Skeletal muscle tissue (tissue), 4 donors: ENCODE results near the gene PHF5A. TPM values are rescaled to one million over a fixed set of nuclear protein-coding genes. Genes with fewer than 3 reads are reported as not detected.
A peak's percentile ranks its signal among the peaks of the same experiment; 100 is the strongest.

ENCODE experiments used
- H3K27ac ChIP-seq: one replicate; pipeline ENCODE4 v1.7.0; 2013; ENCODE audit warnings: mild to moderate bottlenecking, low read depth, low read length, inconsistent platforms
- H3K27me3 ChIP-seq, 3 donors: one replicate each; pipeline ENCODE4 v1.7.0; 2013; ENCODE audit warnings: low read length in 3 of 3; ENCODE audit not compliant: control insufficient read depth in 3 of 3, insufficient read depth in 3 of 3
- H3K36me3 ChIP-seq, 3 donors: one replicate each; pipeline ENCODE4 v1.7.0; 2013; ENCODE audit warnings: low read length in 3 of 3; ENCODE audit not compliant: control insufficient read depth in 3 of 3, insufficient read depth in 3 of 3
- H3K4me1 ChIP-seq, 3 donors: one replicate each; pipeline ENCODE4 v1.7.0; 2013; ENCODE audit warnings: low read length in 3 of 3, mild to moderate bottlenecking in 3 of 3; ENCODE audit not compliant: control insufficient read depth in 3 of 3, insufficient read depth in 3 of 3
- H3K4me3 ChIP-seq, 3 donors: one replicate each; pipeline ENCODE4 v1.7.0; 2013; ENCODE audit warnings: low read length in 3 of 3
- H3K9ac ChIP-seq, 3 donors: one replicate each; pipeline ENCODE4 v1.7.0; 2013; ENCODE audit warnings: low read length in 3 of 3, mild to moderate bottlenecking in 3 of 3, moderate library complexity in 2 of 3, low read depth in 1 of 3
- H3K9me3 ChIP-seq, 3 donors: one replicate each; pipeline ENCODE4 v1.7.0; 2013; ENCODE audit warnings: low read length in 3 of 3; ENCODE audit not compliant: control insufficient read depth in 3 of 3
- total RNA-seq: library from RNA; depleted of rRNA; stranded (reverse); fragments of >200 nt; gene quantifications from one replicate; pipeline ENCODE4 v1.2.3, GENCODE V29; 2014
- donor health status: Osteomylitis.

PHF5A gene
- total RNA-seq, 1 donor from 2014 or later: 43.8 TPM

DNA sequence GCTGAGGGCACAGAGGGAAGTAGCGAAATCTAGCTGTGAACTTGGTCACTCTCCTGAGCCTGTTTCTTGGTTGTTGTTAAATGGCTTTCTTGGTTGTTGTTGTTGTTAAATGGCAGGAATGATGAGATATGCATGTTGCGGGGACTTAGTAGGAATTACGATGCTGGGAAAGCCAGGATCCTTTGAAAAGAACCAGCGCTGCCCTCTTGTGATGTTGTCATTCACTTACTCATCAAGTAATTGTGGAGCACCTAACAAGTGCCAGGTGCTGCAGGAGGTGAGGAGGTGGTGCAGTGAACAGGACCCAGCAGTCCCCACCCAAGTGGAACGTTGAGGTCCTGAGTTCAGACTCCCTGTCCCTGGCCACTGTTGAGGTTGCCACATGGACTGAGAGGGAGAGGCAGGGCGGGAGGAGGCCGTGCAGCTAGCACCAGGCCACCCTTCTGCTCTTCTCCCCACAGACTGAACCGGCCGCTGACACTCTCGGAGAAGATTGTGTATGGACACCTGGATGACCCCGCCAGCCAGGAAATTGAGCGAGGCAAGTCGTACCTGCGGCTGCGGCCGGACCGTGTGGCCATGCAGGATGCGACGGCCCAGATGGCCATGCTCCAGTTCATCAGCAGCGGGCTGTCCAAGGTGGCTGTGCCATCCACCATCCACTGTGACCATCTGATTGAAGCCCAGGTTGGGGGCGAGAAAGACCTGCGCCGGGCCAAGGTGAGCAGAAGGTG is 39.0 kb upstream of the PHF5A start:
- Histone ChIP-seq H3K36me3 (peaks cover 33 to 35% (median 34%) of the 10 kb centered on the region in 3 donors), H3K4me1 (peaks cover 40 to 64% (median 58%) of the 10 kb centered on the region in 3 donors), H3K4me3 (no peak overlapping the region), H3K9me3 (no peaks in the 10 kb centered on the region), H3K9ac (peak overlapping the region in 2 of 3 donors; percentile 2 to 11), H3K27ac (no peak overlapping the region), H3K27me3 (no peaks in the 10 kb centered on the region)

DNA sequence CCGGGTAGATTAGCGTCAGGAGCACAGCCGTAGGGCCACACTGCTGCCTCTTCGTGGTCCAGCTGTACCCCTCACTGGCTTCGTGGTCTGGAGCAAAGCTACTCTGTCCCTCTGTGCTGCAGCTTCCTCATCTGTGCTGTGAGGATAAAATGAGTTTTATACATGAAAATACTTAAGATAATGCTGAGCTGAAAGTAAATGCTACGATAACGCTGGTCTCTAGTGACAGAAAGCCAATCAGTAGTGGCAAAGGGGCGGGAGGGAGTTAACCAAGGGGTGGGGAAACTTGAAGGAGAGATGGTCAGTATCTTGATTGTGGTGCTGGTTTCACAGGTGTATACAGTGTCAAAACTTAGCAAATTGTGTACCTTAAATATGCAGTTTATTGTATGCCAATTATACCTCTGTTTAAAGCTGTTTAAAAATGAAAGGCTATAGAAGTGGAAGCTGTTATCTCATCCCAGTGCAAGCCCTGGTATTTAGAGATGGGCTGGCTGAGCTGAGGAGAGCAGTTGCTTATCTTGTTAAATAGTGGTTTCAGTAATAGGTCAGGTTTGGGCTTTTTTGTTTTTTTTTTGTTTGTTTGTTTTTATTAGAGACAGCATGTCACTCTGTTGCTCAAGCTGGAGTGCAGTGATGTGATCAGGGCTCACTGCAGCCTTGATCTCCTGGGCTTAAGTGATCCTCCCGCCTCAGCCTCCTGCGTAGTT is 37.2 kb upstream of the PHF5A start:
- Histone ChIP-seq H3K9ac (no peak overlapping the region), H3K36me3 (peaks cover 38 to 43% (median 43%) of the 10 kb centered on the region in 3 donors), H3K9me3 (no peaks in the 10 kb centered on the region), H3K27me3 (no peaks in the 10 kb centered on the region), H3K27ac (no peak overlapping the region), H3K4me1 (peaks cover 26 to 50% (median 50%) of the 10 kb centered on the region in 3 donors), H3K4me3 (no peak overlapping the region)

DNA sequence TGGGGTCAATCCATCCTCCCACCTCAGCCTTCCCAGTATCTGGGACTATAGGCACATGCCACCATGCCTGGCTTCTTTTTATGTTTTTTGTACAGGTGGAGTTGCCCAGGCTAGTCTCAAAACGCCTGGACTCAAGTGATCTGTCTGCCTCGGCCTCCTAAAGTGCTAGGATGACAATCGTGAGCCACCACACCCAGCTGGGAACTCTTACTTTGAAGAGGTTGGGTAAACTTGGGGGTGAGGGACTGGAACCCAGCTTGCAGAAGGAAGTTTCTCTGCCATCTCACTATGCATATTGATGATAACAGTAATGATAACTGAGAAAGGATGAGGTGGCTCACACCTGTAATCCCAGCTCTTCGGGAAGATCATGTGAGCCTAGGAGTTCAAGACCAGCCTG is 36.3 kb upstream of the PHF5A start:
- peak overlapping the region in 1 of 3 donors; percentile 40 for H3K9ac ChIP-seq
- H3K36me3 ChIP-seq: peaks cover 38 to 40% (median 40%) of the 10 kb centered on the region in 3 donors
- H3K27ac ChIP-seq: no peak overlapping the region
- peaks cover 24 to 56% (median 50%) of the 10 kb centered on the region in 3 donors for H3K4me1 ChIP-seq
- no peaks in the 10 kb centered on the region for H3K9me3 ChIP-seq
- no peak overlapping the region for H3K4me3 ChIP-seq
- H3K27me3 ChIP-seq: no peaks in the 10 kb centered on the region

DNA sequence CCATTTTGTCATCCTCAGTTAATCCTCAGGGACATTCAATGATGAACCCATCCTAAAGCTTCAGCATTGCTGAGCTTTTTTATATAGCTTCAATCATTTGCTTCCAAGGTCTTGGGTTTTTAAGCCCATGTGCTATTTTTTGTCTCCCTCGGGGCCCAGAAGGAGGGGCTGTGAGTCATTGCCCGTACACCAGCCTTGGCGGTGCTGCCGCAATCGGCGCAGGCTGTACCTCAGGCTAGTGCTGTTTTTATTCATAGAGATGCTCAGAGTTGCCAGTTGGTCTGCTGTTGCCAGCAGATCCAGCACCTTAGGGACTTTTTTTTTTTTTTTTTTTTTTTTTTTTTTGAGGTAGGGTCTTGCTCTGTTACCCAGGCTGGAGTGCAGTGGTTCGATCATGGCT is 35.9 kb upstream of the PHF5A start:
- peak overlapping the region in 1 of 3 donors; percentile 40 for H3K9ac ChIP-seq
- H3K4me1 ChIP-seq: peaks cover 21 to 58% (median 53%) of the 10 kb centered on the region in 3 donors
- H3K27me3 ChIP-seq: no peaks in the 10 kb centered on the region
- H3K36me3 ChIP-seq: peaks cover 40 to 44% (median 43%) of the 10 kb centered on the region in 3 donors
- H3K27ac ChIP-seq: peak overlapping the region; percentile 31
- no peaks in the 10 kb centered on the region for H3K9me3 ChIP-seq
- H3K4me3 ChIP-seq: no peak overlapping the region

DNA sequence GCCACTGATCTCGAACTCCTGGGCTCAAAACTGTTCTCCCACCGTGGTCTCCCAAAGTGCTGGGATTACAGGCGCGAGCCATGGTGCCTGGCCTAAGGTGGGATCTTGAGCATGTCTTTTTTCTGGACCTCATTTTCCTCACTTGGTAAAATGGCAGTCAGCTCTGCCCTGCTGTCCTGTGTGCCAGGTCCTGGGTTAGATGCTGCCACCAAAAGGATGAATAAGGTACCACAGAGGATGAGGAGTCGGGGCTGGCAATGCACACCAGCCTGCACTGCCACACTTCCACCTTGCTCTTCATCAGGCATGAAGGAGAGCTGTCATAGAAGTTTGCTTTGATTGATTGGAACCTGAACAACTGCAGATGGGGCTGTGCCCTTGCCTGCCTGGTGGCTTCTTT is 32.7 kb upstream of the PHF5A start:
- H3K36me3 ChIP-seq: peaks cover 20 to 28% (median 24%) of the 10 kb centered on the region in 3 donors
- no peak overlapping the region for H3K27ac ChIP-seq
- no peak overlapping the region for H3K4me3 ChIP-seq
- peak overlapping the region in 1 of 3 donors; percentile 45 for H3K9ac ChIP-seq
- H3K27me3 ChIP-seq: no peaks in the 10 kb centered on the region
- peaks cover 10 to 50% (median 44%) of the 10 kb centered on the region in 3 donors for H3K4me1 ChIP-seq
- H3K9me3 ChIP-seq: no peaks in the 10 kb centered on the region

DNA sequence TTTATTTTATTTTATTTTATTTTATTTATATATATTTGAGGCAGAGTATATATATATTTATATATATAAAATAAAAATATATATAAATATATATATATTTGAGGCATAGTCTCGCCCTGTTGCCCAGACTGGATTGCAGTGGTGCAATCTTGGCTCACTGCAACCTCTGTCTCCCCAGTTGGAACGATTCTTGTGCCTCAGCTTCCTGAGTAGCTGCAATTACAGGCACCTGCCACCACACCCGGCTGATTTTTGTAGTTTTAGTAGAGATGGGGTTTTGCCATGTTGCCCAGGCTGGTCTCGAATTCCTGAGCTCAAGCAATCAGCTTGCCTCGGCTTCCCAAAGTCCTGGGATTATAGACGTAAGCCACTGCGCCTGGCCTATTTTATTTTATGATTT is 31.8 kb upstream of the PHF5A start:
- peaks cover 10 to 50% (median 42%) of the 10 kb centered on the region in 3 donors for H3K4me1 ChIP-seq
- peaks cover 20 to 27% (median 26%) of the 10 kb centered on the region in 3 donors for H3K36me3 ChIP-seq
- no peak overlapping the region for H3K9ac ChIP-seq
- H3K27ac ChIP-seq: no peak overlapping the region
- H3K4me3 ChIP-seq: no peak overlapping the region
- H3K9me3 ChIP-seq: no peaks in the 10 kb centered on the region
- no peaks in the 10 kb centered on the region for H3K27me3 ChIP-seq

DNA sequence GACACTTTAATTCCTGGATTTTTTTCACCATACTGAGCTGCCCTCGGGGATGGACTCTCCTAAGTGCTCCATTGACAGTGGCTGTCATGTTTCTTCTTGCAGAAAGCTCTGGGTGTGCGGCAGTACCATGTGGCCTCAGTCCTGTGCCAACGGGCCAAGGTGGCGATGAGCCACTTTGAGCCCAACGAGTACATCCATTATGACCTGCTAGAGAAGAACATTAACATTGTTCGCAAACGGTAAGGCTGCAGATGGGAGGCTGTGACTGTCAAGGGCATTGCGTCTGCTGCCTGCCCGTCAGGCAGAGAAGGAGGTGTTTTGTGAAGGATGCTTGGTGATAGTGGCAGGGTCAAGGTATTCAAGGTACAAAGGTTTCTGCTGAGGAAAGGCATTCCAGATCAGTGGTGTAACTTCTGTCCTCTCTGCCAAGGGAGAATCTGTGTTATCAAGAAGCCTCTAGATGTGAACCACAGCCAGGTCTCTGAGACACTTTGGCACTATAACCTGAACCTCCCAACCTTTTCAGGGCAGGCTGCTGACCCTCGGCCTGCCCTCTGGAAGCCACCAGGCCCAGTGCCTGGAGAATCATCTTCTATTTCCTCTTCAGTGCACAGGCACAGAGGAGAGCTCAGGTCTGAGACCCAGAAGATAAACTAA is 31.3 kb upstream of the PHF5A start:
- Histone ChIP-seq H3K36me3 (peaks cover 20 to 27% (median 26%) of the 10 kb centered on the region in 3 donors), H3K9ac (no peak overlapping the region), H3K27ac (no peak overlapping the region), H3K4me3 (no peak overlapping the region), H3K9me3 (no peaks in the 10 kb centered on the region), H3K4me1 (peaks cover 10 to 47% (median 40%) of the 10 kb centered on the region in 3 donors), H3K27me3 (no peaks in the 10 kb centered on the region)

DNA sequence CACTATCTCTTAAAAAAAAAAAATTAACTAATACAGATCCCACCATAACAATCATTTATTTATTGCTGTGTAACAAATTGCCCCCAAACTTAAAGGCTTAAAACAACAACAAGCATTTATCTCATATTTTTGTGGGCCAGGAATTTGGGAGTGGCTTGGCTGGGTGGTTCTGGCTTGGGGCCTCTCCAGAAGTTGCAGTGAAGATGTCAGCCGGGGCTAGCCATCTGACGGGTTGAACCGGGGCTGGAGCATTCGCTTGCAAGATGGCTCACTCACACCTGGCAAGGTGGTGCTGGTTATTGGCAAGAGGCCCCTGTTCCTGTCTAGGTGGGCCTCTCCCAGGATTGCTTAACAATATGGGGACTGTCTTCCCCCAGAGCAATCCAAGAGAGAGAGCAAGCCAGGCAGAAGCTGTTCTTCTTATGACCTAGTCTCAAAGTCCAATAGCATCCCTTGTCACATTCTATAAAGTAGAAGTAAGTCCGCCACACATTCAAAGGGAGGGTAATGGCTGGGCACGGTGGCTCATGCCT is 29.9 kb upstream of the PHF5A start:
- Histone ChIP-seq H3K9me3 (no peaks in the 10 kb centered on the region), H3K4me1 (peaks cover 10 to 44% (median 35%) of the 10 kb centered on the region in 3 donors), H3K4me3 (no peak overlapping the region), H3K9ac (no peak overlapping the region), H3K27ac (no peak overlapping the region), H3K36me3 (peaks cover 20 to 27% (median 26%) of the 10 kb centered on the region in 3 donors), H3K27me3 (no peaks in the 10 kb centered on the region)

DNA sequence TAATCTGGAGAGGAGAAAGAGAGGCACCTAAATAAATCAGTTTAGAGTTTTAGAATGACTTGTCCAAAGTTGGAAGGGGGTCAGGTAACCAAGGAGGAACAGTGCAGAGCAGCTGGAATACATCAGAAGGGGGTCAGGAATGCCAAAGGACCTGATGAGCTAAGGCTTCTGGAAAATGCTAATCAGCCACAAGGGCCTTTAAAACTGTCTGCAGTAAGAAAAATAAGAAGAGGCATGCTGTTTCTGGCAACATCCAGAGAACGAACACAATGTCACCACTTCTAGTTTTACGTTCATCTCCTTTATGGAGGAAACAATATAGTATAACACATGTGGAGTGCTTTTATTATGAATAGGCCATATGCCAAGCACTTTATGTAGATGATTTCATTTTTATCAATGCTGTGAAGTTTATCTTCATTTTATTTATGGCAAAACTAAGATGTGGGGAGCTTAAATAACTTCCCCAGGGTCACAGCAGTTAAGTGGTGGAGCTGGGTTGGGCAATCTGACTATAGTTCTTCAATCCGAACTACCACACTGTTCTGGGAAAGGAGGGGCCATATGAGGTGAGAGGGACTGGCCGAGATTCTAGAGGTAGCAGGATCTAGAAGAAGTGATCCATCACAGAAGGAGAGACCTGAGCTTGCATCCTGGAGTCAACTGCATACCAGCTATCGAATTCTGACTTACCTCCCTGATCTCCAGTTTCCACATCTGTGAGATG is 23.0 kb upstream of the PHF5A start:
- no peaks in the 10 kb centered on the region for H3K27me3 ChIP-seq
- H3K27ac ChIP-seq: peak overlapping the region; percentile 26
- H3K4me3 ChIP-seq: no peak overlapping the region
- H3K9ac ChIP-seq: no peak overlapping the region
- peaks cover 0 to 6% (median 2%) of the 10 kb centered on the region in 3 donors for H3K36me3 ChIP-seq
- H3K9me3 ChIP-seq: no peaks in the 10 kb centered on the region
- peaks cover 52 to 68% (median 57%) of the 10 kb centered on the region in 3 donors for H3K4me1 ChIP-seq
